Mesenteric fat pad (tissue), 1 donor: Measurements from ENCODE around the gene KIAA1328. TPM values are rescaled to one million over a fixed set of nuclear protein-coding genes. Genes with fewer than 3 reads are reported as not detected.
"Not testable (repeated sequence)": the region's sequence is repeated elsewhere in the genome, so short reads cannot be mapped to it uniquely, and the experiment has no call there.

ENCODE experiments used
- DNase-seq: peaks from one replicate; pipeline ENCODE4 v3.0.0-alpha.2; 2020; ENCODE audit warnings: low spot score
- total RNA-seq: library from RNA; stranded (reverse); fragmentation: NEBNext Ultra II Directional; extraction: Animal tissue kit (Norgen Biotek cat#: 25700); gene quantifications from one replicate; pipeline ENCODE4 v1.2.1, GENCODE V29; 2021
- donor health status: DM: yes; HTN: yes; CAD: no.

The KIAA1328 gene
- total RNA-seq, 1 donor from 2014 or later = 8.0 TPM

GRCh38 chr18:36879796-36880195 is 50.9 kb downstream of the KIAA1328 start:
- not testable (repeated sequence) for DNase-seq

- DNase-seq = no peak
Observed at GRCh38 chr18:36885981-36886380, 57.1 kb downstream of the KIAA1328 start.

GRCh38 chr18:36887114-36887513 is 58.2 kb downstream of the KIAA1328 start:
- DNase-seq = no peak

GRCh38 chr18:36887864-36888263 is 58.9 kb downstream of the KIAA1328 start:
- DNase-seq = no peak

GRCh38 chr18:36888778-36889177 is 59.9 kb downstream of the KIAA1328 start:
- DNase-seq = no peak

- no peak for DNase-seq
Observed at GRCh38 chr18:36889321-36889720, 60.4 kb downstream of the KIAA1328 start.

- no peak for DNase-seq
Observed at GRCh38 chr18:36889742-36890141, 60.8 kb downstream of the KIAA1328 start.

GRCh38 chr18:36890598-36890997 is 61.7 kb downstream of the KIAA1328 start:
- no peak for DNase-seq

- DNase-seq = no peak
Observed at GRCh38 chr18:36893227-36893626, 64.3 kb downstream of the KIAA1328 start.

GRCh38 chr18:36895606-36896005 is 66.7 kb downstream of the KIAA1328 start:
- DNase-seq = no peak

- DNase-seq = no peak
Observed at GRCh38 chr18:36897253-36897652, 68.3 kb downstream of the KIAA1328 start.

- no peak for DNase-seq
Observed at GRCh38 chr18:36899289-36899688, 70.4 kb downstream of the KIAA1328 start.

- DNase-seq = no peak
Observed at GRCh38 chr18:36900466-36900865, 71.5 kb downstream of the KIAA1328 start.

- no peak for DNase-seq
Observed at GRCh38 chr18:36901277-36901701, 72.4 kb downstream of the KIAA1328 start.

GRCh38 chr18:36903215-36903928 is 74.4 kb downstream of the KIAA1328 start:
- no peak for DNase-seq

GRCh38 chr18:36905571-36905970 is 76.6 kb downstream of the KIAA1328 start:
- no peak for DNase-seq

- DNase-seq = not testable (repeated sequence)
Observed at GRCh38 chr18:36909282-36909681, 80.4 kb downstream of the KIAA1328 start.

GRCh38 chr18:36912887-36913286 is 84.0 kb downstream of the KIAA1328 start:
- DNase-seq = no peak

- no peak for DNase-seq
Observed at GRCh38 chr18:36917907-36918306, 89.0 kb downstream of the KIAA1328 start.

- DNase-seq = no peak
Observed at GRCh38 chr18:36929601-36930000, 100.7 kb downstream of the KIAA1328 start.

- DNase-seq = no peak
Observed at GRCh38 chr18:36931106-36931505, 102.2 kb downstream of the KIAA1328 start.

- no peak for DNase-seq
Observed at GRCh38 chr18:36933552-36933951, 104.6 kb downstream of the KIAA1328 start.

GRCh38 chr18:36934884-36935283 is 106.0 kb downstream of the KIAA1328 start:
- DNase-seq = no peak
